Brain pericyte (primary cell): ENCODE measurements around the gene PSME3.

ENCODE experiments used
- DNase-seq: peaks from one replicate; pipeline ENCODE4 v3.0.0-alpha.2; 2012; ENCODE audit warnings: low read depth, low spot score

PSME3 gene

GRCh38 chr17:42832934-42833766 lies at the start of gene PSME3:
Gene PSME3, plus strand, starts transcription at chr17:42833397. Its CDS starts 235 bp downstream, at chr17:42833632.
- peak; percentile 48 for DNase-seq

- no peak for DNase-seq
These were observed 49.4 kb upstream of the PSME3 start for GRCh38 chr17:42783791-42784138.

GRCh38 chr17:42784409-42784808 lies 48.8 kb upstream of the PSME3 start:
- DNase-seq: no peak

GRCh38 chr17:42784811-42785592 lies 48.2 kb upstream of the PSME3 start:
- DNase-seq: no peak

- DNase-seq: no peak
These were observed 45.9 kb upstream of the PSME3 start for GRCh38 chr17:42787266-42787665.

GRCh38 chr17:42791948-42792347 lies 41.2 kb upstream of the PSME3 start:
- no peak for DNase-seq

GRCh38 chr17:42792545-42792944 lies 40.7 kb upstream of the PSME3 start:
- DNase-seq: no peak

GRCh38 chr17:42795061-42795460 lies 38.1 kb upstream of the PSME3 start:
- DNase-seq: no peak

GRCh38 chr17:42795465-42795864 lies 37.7 kb upstream of the PSME3 start:
- no peak for DNase-seq

- DNase-seq: no peak
These were observed 37.0 kb upstream of the PSME3 start for GRCh38 chr17:42796066-42796758.

GRCh38 chr17:42797067-42798007 lies 35.9 kb upstream of the PSME3 start:
- DNase-seq: no peak

- DNase-seq: no peak
These were observed 35.2 kb upstream of the PSME3 start for GRCh38 chr17:42798011-42798382.

- DNase-seq: no peak
These were observed 34.5 kb upstream of the PSME3 start, which contains the start of the genes CNTD1 and COA3 for GRCh38 chr17:42798383-42799380. Gene CNTD1, plus strand, starts transcription at chr17:42798861. Its CDS starts 207 bp downstream, at chr17:42799068. Gene COA3, minus strand, starts transcription at chr17:42798704. Its CDS starts 23 bp downstream, at chr17:42798681.

GRCh38 chr17:42803074-42803883 lies 29.9 kb upstream of the PSME3 start:
- peak; percentile 98 for DNase-seq

GRCh38 chr17:42804918-42805367 lies 28.3 kb upstream of the PSME3 start:
- DNase-seq: no peak

- DNase-seq: no peak
These were observed 26.9 kb upstream of the PSME3 start for GRCh38 chr17:42806249-42806648.

GRCh38 chr17:42809250-42809649 lies 23.9 kb upstream of the PSME3 start:
- no peak for DNase-seq

GRCh38 chr17:42814633-42815399 lies 18.4 kb upstream of the PSME3 start:
- DNase-seq: no peak
